GM19328 (cell line): ENCODE results near the gene ATP9A.
"Not testable (repeated sequence)": the region's sequence is repeated elsewhere in the genome, so short reads cannot be mapped to it uniquely, and the experiment has no call there.

Experiments
- ATAC-seq: cut with Tn5 transposase; IDR thresholded peaks from one replicate; pipeline ENCODE4 v1.9.1; 2021; ENCODE audit warnings: mild to moderate bottlenecking, moderate library complexity; ENCODE audit not compliant: unreplicated experiment

ATP9A gene

DNA sequence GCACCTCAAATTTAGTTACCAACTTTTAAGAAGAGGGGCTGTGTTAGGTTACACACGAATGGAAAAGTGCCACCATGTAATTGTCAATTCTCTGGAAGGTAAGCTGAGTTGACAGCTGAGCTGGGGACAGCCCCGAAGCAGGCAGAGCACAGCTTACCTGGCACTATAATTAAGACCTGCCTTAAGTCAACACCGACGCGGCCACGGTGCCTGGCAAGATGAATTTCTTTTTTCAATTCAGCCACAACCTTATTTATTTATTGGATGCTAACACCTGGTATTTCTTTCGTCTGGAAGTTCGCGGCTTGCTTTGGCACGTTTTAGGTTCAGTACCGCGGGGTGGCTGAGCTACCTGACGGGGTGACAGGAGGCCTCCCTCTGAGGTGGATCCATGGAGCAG, 185.1 kb downstream of the ATP9A start:
- ATAC-seq, result no peak

DNA sequence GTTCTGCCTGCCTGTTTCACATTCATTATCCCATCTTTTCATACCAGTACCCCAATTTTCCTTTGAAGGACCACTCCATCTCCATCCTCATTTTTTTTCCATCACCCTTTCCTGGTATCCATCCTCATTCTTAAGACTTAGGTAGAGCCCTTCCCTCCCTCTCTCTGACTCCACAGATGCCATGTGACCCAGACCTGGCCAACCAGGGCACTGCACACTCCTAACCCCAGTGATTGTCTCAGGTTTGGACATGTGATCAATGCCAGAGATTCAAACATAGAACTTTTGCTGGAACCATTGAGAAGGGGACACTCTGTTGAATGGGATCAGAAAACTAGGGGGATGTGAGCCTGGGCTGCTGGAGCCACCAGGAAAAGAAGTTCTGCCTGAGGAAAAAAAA, 186.6 kb downstream of the ATP9A start:
- no peak for ATAC-seq

DNA sequence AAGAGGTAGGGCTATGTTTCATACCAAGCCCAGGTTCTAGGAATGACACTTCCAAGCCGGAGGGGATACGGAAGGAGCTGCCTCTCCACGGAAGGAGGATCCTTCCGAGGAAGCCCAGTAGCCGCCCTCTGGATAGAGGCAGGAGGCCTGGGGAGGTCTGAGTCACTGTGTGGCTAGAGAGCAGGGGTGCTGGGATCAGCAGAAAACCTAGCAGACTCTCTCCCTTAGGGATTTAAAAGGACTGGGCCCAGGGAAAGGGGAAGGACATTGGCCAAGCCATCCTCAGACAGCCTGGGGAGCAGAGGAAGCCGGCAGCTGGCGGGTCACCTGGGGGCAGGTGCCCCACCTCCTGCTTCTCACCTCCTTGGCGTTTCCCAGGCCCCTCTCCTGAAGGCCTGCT, 189.1 kb downstream of the ATP9A start:
- ATAC-seq, result no peak

DNA sequence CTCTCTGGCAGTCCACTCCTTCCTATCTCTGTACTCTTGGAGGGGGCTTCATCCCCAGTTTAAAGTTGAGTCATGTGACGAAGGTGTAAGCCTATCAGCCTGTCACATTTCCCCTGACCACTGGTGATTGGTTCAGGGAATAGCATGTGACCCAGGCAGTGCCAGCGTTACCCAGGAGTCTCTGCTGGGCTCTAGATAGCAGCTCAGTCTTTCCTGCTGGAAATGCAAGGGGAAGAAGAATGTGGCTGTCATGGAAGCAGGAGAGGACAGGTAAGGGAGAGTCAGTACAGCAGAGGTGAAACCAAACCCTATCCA, 190.1 kb downstream of the ATP9A start:
- no peak for ATAC-seq

DNA sequence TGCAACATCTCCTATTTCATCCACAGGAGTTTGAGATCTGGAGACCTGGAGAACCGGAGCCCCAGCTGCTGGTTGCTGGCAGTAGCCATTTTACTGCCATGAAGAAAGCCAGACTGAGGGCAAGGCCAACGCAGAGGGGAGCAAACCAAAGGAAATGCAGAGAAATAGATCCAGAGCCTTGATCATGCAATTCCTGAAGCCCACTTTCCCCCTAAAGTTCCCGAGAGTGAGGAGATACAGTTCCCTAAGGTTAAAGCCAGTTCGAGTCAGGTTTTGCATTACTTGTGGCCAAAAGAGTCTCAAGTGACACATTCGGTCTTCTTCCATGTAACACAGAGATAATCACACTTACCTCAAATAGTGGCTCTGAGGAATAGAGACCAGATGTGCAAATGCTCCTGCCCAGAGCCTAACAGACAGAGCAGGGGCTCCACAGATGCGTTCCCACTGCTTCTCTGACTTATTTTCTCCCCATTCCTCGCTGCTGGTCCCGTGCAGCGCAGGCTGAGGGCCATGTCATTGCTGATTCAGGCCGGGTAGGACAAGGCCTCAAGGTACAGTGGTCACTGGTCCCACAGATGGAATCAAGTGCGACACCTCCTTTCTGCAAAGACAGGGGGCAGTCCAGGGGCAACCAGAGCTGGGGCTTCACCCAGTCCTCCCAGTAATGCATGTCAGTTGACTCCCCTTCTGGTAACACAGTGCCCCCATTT, 190.6 kb downstream of the ATP9A start:
- ATAC-seq, result no peak

DNA sequence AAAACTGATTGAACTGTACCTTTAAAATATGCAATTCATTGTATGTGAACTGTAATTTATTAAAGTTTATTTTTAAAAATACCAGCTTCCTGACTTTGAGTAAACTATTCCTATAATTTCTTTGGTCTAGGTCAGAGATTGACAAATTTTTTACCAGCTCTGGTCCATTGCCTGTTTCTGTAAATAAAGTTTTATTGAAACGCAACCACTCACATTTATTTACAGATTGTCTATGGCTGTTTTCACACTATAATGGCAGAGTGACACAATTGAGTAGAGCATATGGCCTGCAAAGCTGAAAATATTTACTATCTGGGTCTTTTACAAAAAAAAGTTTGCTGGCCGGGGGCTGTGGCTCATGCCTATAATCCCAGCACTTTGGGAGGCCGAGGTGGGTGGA, 192.7 kb downstream of the ATP9A start:
- ATAC-seq, result no peak

DNA sequence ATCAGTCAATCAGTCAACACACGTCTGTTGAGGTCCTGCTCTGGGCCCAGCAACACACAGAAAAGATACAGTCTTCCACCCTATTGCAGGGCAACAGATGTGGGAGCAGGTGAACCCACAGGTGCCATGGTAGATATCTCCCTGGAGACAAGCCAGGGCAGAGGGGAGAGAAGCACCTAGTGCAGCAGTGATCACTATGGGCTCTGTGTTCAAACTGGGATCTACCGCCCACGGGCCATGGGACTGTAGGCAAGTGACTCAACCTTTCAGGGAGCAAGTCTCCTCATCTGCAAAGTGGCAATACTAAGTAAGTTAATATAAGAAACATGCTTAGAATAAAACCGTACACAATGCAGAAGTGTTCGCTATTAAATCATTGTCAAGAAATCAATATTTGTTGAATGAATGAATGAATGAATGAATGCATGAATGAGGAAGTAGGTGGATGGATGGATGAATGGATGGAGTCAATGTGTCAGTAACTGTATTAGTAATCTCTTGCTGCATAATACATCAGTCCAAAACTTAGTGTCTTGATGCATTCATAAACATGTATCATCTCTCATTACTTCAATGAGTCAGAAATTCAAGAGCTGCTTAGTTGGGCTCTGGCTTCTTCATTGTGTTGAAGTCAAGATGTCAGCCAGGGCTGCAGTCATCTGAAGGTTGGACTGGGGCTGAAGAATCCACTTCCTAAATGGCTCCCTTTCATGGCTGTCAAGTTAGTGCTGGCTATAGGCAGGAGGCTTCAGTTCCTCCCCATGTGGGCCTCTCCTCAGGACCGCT, 193.7 kb downstream of the ATP9A start:
- no peak for ATAC-seq

DNA sequence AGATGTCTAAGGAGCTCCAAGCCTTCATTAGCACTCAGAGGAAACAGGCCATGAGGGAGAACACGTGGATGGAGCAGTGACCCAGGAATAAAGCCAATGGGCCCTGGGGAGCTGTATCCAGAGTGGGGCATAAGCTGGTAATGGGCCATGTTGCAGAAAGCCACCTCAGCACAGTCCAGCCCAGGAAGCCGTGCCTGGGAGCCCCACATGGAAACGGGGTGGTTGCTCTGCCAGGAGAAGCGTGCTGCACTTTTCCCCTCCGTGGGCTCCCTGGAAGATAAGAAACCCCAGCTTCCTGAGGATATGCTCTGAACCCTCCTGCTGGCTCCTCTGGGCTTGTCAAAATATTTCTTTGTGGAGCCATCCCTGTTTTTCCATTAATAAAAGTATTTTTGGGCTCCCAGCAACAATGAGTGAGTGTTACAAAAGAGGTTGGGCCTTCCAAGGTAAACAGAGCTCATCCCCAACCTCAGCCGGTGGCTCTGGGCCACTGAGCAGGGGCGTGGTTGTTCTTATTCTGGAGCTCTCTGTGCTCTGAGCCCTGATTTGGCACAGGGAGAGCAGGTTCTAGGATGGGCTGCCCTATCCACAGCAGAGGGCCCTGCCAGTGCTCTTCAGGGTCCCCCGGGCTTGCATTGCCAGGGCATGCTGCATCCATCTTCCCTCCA, 194.5 kb downstream of the ATP9A start:
- ATAC-seq, result no peak

DNA sequence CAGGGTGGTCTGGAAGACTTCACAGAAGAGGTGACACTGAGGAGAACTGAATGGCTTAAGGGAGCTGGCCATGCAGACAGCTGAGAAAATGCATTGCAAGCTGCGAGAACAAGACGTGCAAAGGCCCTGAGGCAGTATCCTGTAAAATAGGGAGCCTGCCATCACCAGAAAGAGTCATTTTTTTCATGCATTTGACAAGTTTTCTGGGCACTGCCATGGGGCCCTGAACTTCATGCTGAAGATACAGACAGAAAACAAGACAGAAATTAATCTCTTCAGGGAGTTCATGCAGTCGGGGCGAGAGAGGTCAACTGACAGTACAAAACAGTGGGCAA, 196.8 kb downstream of the ATP9A start:
- ATAC-seq, result no peak

DNA sequence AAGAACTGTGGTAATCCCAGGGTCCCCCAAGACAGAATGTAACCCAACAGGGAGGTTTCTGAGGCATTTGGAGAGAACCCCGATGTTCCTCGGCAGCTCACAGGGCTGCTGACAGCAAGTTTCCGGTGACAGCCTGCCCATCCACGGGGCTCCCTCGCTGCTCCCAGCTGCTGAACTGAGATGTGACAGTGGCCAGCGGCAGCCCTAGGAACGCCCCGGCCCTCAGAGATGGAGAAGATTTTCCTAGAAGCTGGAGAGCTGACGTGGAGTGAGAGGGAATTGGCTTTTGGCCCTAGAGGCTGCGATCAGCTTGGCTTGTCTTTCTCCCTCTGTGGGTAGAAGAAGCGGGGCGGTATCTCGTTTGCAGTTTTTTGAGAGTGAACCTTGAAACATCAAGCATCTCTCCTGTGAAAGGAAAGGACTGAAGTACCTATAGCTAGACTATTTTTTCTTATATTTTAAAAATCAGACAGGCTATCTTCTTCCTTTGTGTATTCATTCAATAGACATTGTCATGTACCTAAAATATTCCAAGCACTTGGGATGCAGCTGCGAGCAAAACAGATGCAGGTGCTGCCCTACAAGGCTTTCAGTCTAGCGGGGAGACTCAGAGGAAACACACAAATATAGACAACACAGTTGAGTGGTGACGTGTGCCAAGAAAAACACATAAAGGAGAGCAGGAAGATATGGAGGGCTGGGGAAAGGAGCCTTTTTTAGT, 197.3 kb downstream of the ATP9A start:
- ATAC-seq, result no peak

DNA sequence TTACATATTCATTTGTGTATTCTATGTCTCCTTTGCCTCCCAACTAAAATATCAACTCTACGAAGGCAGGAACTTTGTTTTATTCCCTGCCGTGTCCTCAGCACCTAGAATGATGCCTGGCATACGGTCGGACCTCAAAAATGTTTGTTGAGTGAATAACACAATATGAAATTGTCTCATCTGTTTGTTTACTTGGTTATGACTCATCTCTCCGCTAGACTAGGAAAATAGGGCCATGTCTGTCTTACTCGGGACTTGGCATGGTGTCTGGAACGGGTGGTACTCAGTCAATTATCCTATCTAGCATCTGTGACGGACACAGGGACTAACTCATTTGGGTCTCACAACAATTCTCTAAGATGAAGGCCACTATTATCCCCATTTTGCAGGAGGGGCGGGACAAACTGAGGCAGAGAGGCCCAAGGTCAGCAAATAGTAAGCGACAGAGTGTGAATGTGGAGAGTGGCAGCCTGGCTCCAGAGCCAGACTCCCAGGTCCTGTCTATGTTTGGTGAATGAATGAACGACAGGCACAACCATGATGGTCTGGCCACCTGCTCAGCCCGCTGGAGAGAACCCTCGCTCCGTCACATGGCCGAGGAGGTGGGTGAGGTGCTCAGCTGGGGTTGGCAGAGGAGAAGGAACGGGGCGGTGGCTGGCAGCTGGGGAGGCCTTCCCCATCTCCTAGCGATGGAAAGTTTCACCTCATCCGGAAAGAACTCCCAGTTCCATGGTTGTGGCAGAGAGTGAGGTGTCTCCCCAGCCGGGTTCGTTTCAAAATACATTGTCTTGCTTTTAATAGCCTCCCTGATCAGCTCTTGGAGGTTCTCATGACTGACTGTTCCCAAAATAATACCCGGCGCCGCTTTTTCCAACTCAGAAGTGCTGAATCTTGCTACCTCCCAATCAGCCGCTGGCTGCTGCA, 198.1 kb downstream of the ATP9A start:
- no peak for ATAC-seq

DNA sequence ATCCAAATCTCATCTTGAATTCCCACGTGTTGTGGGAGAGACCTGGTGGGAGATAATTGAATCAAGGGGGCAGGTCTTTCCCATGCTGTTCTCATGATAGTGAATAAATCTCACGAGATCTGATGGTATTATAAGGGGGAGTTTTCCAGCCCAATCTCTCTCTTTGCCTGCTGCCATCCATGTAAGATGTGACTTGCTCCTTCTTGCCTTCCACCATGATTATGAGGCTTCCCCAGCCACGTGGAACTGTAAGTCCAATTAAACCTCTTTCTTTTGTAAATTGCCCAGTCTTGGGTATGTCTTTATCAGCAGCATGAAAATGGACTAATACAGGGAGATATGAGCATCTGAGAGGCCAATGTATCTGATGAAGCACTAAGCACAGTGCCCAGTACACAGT, 199.7 kb downstream of the ATP9A start:
- ATAC-seq, result not testable (repeated sequence)

DNA sequence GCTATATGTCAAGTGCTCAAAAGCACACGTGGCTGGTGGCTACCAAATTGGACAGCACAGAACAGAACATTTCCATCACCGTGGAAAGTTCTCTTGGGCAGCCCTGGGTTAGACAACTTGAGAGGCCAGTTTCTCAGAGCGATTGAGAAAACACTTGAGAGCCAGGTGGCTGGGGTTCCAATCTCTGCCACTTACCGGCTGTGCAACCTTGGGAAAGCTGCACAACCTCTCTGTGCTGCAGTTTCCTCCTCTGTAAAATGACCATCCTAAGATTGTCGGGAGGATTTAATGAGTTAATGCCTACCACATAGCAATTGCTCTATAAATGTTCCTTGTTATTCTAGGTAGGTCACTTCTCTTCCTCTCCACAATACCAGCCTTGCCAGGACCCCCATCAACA, 200.6 kb downstream of the ATP9A start:
- ATAC-seq, result no peak

DNA sequence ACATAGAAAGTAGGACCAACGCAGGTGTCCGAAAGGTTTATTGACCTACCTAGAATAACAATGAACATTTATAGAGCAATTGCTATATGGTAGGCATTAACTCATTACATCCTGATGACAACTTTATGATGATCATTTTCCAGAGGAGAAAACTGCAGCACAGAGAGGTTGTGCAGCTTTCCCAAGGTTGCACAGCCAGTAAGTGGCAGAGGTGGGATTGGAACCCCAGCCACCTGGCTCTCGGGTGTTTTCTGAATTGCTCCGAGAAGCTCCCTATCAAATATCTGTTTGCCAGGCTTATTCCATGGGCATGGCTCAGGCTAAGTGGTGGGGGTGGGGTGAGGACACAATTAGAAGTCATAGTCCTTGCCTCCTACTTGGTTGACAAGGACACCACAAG, 201.6 kb downstream of the ATP9A start:
- ATAC-seq, result no peak

DNA sequence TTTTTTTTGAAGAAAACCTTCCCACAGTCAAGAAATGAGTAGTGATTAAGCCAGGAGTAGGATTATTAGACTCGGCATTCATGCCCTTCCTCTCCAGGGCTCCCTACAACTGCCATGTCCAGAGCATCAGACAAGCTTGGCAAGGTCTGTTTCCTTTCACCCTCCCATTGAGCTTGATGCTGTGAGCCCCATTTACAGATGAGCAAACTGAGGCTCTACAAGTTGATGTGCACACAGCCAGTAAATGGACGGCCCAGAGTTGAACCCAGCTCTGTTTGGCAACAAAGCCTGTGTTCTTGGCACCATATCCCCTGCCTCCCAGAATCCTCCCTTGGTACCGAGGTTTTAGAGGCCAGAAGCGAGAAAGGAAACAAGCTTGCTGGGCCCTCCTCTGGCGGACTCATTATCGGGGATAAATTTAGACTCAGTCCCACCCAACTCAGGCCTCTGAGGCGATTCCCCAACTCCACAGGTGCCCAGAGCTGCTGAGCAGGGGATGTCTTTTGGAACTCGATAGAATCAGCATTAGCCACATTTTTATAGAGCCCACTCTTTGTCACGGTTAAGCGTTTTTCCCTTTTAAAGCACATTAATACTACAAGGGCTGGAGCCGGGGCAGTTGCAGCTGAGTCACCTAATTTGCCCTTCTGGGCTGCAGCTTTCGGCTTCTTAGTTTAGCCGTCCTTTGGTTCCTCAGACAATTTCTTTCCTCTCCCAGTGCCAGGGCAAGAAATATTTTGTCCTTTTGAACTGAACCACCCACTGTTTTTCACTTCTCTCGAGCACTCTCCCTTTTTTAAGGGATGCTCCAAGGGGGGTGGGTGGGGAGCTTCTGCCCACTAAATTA, 202.7 kb downstream of the ATP9A start:
- no peak for ATAC-seq

DNA sequence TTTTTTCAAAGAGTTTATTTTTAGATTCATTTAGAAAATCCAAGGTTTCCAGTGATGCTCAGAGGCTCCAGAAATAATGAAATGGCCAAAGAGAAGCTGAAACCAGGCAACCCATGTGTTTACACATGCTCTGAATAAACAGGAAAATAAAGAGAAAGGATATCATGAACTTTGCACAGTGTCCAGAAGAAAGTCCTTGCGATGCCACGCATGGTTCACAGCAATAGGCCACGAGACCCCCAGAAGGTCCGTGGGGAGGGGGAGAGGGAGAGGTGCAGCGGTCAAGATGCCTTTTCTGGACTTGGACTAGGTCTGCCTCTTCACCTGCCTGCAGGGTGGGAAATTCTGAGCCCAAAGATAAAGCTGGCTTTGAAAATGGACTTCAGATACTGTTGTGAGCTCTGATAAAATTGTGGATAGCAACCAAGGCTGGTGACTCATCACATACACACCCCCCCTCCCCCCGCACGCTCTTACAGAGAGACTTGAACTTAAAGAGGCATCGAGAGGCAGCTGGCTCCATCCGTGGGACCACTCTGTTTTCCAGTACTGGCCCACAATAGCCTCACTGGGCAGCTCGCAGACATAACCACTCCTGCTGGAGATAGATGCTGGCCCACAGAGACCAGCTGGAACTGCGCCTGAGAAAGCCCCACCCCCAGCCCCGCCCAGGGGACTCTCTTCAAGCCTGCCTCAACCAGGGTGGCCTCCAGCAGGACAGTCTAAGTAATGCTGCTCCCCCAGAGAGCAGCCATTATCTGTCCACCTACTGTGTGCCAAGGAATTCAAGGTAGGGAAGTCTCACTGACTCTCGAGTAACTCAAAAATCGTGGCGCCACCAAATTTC, 204.5 kb downstream of the ATP9A start:
- no peak for ATAC-seq

DNA sequence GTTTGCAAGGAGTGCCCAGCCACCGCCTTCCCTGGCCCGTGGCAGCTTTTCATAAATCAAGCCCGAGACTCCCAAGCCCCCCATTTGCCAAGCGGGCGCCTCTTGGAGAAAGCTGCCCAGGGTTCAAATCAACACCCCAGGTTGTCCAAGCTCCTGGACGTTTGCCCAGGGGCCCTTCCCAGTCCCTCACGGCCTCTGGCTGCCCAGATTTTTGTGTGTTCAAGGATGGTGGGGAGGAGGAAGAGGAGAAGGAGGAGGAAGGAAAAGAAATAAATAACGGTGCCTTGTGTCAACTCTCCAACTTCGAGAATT, 205.1 kb downstream of the ATP9A start:
- ATAC-seq, result no peak

DNA sequence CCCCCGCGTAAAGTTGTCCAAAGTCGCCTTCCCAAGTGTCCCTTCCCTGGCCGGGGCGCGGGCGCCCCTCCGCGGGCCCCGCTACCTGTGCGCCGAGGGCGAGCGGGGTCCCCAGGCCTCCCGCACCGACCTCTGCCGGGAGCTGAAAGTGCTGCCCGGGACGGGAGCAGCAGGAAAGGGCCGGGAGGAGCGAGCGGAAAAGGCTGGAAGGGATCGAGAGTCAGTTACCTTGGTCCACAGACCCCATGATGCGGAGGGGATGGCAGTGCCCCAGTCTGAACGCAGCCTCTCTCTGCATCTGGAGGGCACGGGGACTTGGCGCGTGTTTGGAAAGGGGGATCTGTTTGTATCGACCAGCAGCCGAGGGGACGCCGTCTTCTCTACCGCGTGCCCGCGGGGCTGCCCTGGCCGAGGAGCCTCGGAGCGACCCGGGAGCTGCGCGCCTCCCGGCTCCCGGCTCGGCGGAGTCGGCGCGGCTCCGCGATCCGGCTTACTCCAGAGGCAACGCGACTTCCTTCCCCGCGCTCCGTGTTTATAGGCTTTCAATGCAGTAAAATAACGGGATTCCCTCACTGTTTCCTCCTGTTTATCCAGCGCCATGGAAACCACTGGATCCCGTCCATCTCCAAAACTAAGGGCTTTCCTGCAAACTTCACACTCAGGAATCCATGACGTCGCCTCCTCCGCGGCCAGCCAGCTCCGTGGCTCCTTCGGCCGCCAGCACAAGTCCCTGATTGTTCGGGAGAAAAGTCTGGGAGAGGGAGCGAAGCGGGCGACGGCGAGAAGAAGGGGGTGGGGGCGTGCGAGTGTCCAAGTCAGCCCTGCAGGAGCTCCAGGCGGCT, 205.6 kb downstream of the ATP9A start:
- ATAC-seq, result no peak
